H1 (cell line): ENCODE data around the gene DHX58. TPM values are rescaled to one million over a fixed set of nuclear protein-coding genes. Genes with fewer than 3 reads are reported as not detected.

Source experiments
- CTCF ChIA-PET: fragments of 300-600 bp; sonication (Branson Sonifier 250); formaldehyde crosslinking; loops from one replicate; lab custom pipeline; 2021; ENCODE audit not compliant: partially characterized antibody; lab: Charles Lee
- POLR2A ChIA-PET: fragments of 300-600 bp; sonication (Branson Sonifier 250); formaldehyde crosslinking; loops from one replicate; lab custom pipeline; 2021; ENCODE audit warnings: inconsistent platforms; ENCODE audit not compliant: partially characterized antibody; lab: Charles Lee
- DNase-seq, 2 experiments: peaks; one replicate each; pipeline versions ENCODE4 v3.0.0 to v3.0.0-alpha.2; 2010 to 2022; ENCODE audit warnings: low spot score in 2 of 2, low read depth in 1 of 2, mixed read lengths in 1 of 2
- FAIRE-seq: peaks from 2 replicates; lab custom pipeline; 2011; peaks lifted over from hg19 to GRCh38; lab: Jason Lieb, UNC
- H2AFZ ChIP-seq: 2 replicates; pipeline ENCODE4 v1.8.1; 2012; ENCODE audit warnings: low read length, inconsistent platforms
- H2AK5ac ChIP-seq: 2 replicates; pipeline ENCODE4 v1.6.1; 2013; ENCODE audit warnings: low read depth, low read length
- H2BK120ac ChIP-seq: replicated peaks from 2 replicates; pipeline ENCODE3; 2013; ENCODE audit warnings: low read depth, low read length, inconsistent platforms
- H2BK12ac ChIP-seq: 2 replicates; pipeline ENCODE4 v1.6.1; 2013; ENCODE audit warnings: low read depth, low read length
- H2BK15ac ChIP-seq: 2 replicates; pipeline ENCODE4 v1.6.1; 2013; ENCODE audit warnings: low read length
- H2BK20ac ChIP-seq: 2 replicates; pipeline ENCODE4 v1.6.1; 2013; ENCODE audit warnings: low read length
- H2BK5ac ChIP-seq: 2 replicates; pipeline ENCODE4 v1.6.1; 2013; ENCODE audit warnings: low read depth, low read length
- H3K14ac ChIP-seq: 2 replicates; pipeline ENCODE4 v1.6.1; 2013; ENCODE audit warnings: inconsistent platforms; ENCODE audit not compliant: insufficient read length
- H3K18ac ChIP-seq: 2 replicates; pipeline ENCODE4 v1.6.1; 2013; ENCODE audit warnings: low read length; ENCODE audit errors: extremely low read depth
- H3K23ac ChIP-seq: 2 replicates; pipeline ENCODE4 v1.6.1; 2013; ENCODE audit warnings: inconsistent platforms; ENCODE audit not compliant: insufficient read length
- H3K23me2 ChIP-seq: 2 replicates; pipeline ENCODE4 v1.6.1; 2013; ENCODE audit warnings: low read depth, low read length
- H3K27ac ChIP-seq: 2 replicates; pipeline ENCODE4 v1.6.1; 2011; ENCODE audit warnings: low read depth, low read length, inconsistent platforms
- H3K27me3 ChIP-seq, 4 experiments: replicated peaks in 1 of 4; 1 replicate in 1 of 4; 2 replicates in 3 of 4; pipeline versions ENCODE4 v1.6.1 to v1.8.1; 2011 to 2013; ENCODE audit warnings: low read length in 3 of 4, mild to moderate bottlenecking in 3 of 4, inconsistent platforms in 2 of 4, mixed read lengths in 2 of 4, moderate library complexity in 1 of 4; ENCODE audit not compliant: control insufficient read depth in 3 of 4, insufficient read depth in 3 of 4; ENCODE audit errors: extremely low read depth in 1 of 4
- H3K36me3 ChIP-seq, 4 experiments: 2 replicates each; pipeline versions ENCODE4 v1.6.1 to v1.8.1; 2011 to 2013; ENCODE audit warnings: mild to moderate bottlenecking in 4 of 4, low read length in 3 of 4, moderate library complexity in 2 of 4, control low read depth in 1 of 4, inconsistent platforms in 1 of 4; ENCODE audit not compliant: insufficient read depth in 4 of 4, control insufficient read depth in 2 of 4
- H3K4ac ChIP-seq: replicated peaks from 2 replicates; pipeline ENCODE3; 2013; ENCODE audit warnings: low read length, low read depth, mixed read lengths, inconsistent platforms; ENCODE audit not compliant: insufficient read length
- H3K4me1 ChIP-seq, 4 experiments: replicated peaks in 1 of 4; 1 replicate in 1 of 4; 2 replicates in 3 of 4; pipeline versions ENCODE4 v1.6.1 to v1.8.1; 2011 to 2013; ENCODE audit warnings: low read length in 3 of 4, inconsistent platforms in 2 of 4, mixed read lengths in 1 of 4; ENCODE audit not compliant: insufficient read depth in 4 of 4, control insufficient read depth in 3 of 4
- H3K4me2 ChIP-seq, 2 experiments: 2 replicates each; pipeline versions ENCODE4 v1.6.1 to v1.8.1; 2011 to 2013; ENCODE audit warnings: low read depth in 2 of 2, low read length in 2 of 2, control low read depth in 1 of 2, inconsistent platforms in 1 of 2, mild to moderate bottlenecking in 1 of 2; ENCODE audit not compliant: insufficient read depth in 1 of 2
- H3K4me3 ChIP-seq, 4 experiments: fragments of 200-600, 300-600 bp in 1 of 4; sonication (generic), shearing (Covaris generic), sonication (Bioruptor Twin) in 1 of 4; 2 replicates each; pipeline versions ENCODE4 v1.5.1 to v1.8.1; 2011 to 2016; ENCODE audit warnings: low read length in 4 of 4, low read depth in 3 of 4, control low read depth in 2 of 4, inconsistent platforms in 2 of 4, mild to moderate bottlenecking in 2 of 4, mixed read lengths in 1 of 4, moderate library complexity in 1 of 4; ENCODE audit not compliant: insufficient read depth in 2 of 4; ENCODE audit errors: extremely low read depth in 1 of 4
- H3K56ac ChIP-seq: replicated peaks from 2 replicates; pipeline ENCODE3; 2013; ENCODE audit warnings: low read depth, mild to moderate bottlenecking, mixed read lengths, low read length, inconsistent platforms; ENCODE audit not compliant: insufficient read length
- H3K79me1 ChIP-seq: 2 replicates; pipeline ENCODE4 v1.6.1; 2013; ENCODE audit warnings: low read depth, low read length, control low read depth
- H3K79me2 ChIP-seq, 2 experiments: 2 replicates each; pipeline versions ENCODE4 v1.6.1 to v1.8.1; 2012 to 2013; ENCODE audit warnings: low read length in 2 of 2, mild to moderate bottlenecking in 2 of 2, inconsistent platforms in 1 of 2; ENCODE audit not compliant: insufficient read depth in 2 of 2, control insufficient read depth in 1 of 2
- H3K9ac ChIP-seq, 4 experiments: replicated peaks in 1 of 4; 1 replicate in 1 of 4; 2 replicates in 3 of 4; pipeline versions ENCODE4 v1.6.1 to v1.8.1; 2011 to 2013; ENCODE audit warnings: low read depth in 3 of 4, low read length in 3 of 4, control low read depth in 2 of 4, mild to moderate bottlenecking in 2 of 4, moderate library complexity in 2 of 4, inconsistent platforms in 1 of 4; ENCODE audit errors: extremely low read depth in 1 of 4
- H3K9me3 ChIP-seq, 2 experiments: 2 replicates each; pipeline versions ENCODE4 v1.6.1 to v1.8.1; 2012 to 2013; ENCODE audit warnings: mild to moderate bottlenecking in 2 of 2, moderate library complexity in 2 of 2, control low read depth in 1 of 2, inconsistent platforms in 1 of 2, low read depth in 1 of 2, low read length in 1 of 2, mixed read lengths in 1 of 2; ENCODE audit not compliant: insufficient read depth in 2 of 2
- H4K20me1 ChIP-seq, 2 experiments: replicated peaks in 1 of 2; 2 replicates each; pipeline versions ENCODE3 to v1.8.1; 2011 to 2013; ENCODE audit warnings: inconsistent platforms in 2 of 2, low read length in 2 of 2, mild to moderate bottlenecking in 1 of 2; ENCODE audit not compliant: insufficient read depth in 2 of 2, control insufficient read depth in 1 of 2
- H4K5ac ChIP-seq: 2 replicates; pipeline ENCODE4 v1.6.1; 2013; ENCODE audit warnings: low read length, low read depth, mixed read lengths, inconsistent platforms; ENCODE audit not compliant: insufficient read length
- H4K8ac ChIP-seq: 2 replicates; pipeline ENCODE4 v1.8.0; 2013; ENCODE audit warnings: mild to moderate bottlenecking, moderate library complexity, low read length, inconsistent platforms; ENCODE audit not compliant: insufficient read depth; ENCODE audit errors: extremely low read depth
- H4K91ac ChIP-seq: replicated peaks from 2 replicates; pipeline ENCODE3; 2013; ENCODE audit warnings: low read length, mixed read lengths, inconsistent platforms; ENCODE audit not compliant: insufficient read length
- FOSL1 ChIP-seq: IDR thresholded peaks from 2 replicates; pipeline ENCODE4 v1.6.1; 2011; ENCODE audit warnings: mild to moderate bottlenecking, low read depth, low read length, moderate library complexity; ENCODE audit not compliant: insufficient read depth
- WGBS, 2 experiments: shearing (Covaris generic) in 1 of 2; methylation state at CpG; one replicate each; pipeline versions ENCODE4 v1.1.6 to v1.1.7; 2013 to 2015; ENCODE audit warnings: low lambda C conversion rate in 2 of 2, mixed read lengths in 2 of 2, inconsistent platforms in 1 of 2, low coverage in 1 of 2, missing lambda C conversion rate in 1 of 2; ENCODE audit not compliant: insufficient replicate concordance in 2 of 2, insufficient coverage in 1 of 2, insufficient read length in 1 of 2; ENCODE audit errors: extremely low coverage in 1 of 2, missing lambda C conversion rate in 1 of 2; 5-methylcytosine and 5-hydroxymethylcytosine counted together
- polyA plus RNA-seq, 7 experiments: library from polyadenylated mRNA; depleted of rRNA in 3 of 7; stranded (reverse) in 5 of 7; unstranded in 2 of 7; fragments of >200 nt in 5 of 7; fragments of 200-250 nt in 2 of 7; gene quantifications; 1 replicate in 5 of 7; 2 replicates in 1 of 7; 4 replicates in 1 of 7; pipeline versions ENCODE4 v1.2.1 to v1.2.3, GENCODE V29; 2011 to 2013; ENCODE audit warnings: missing spikeins in 2 of 7, mixed read lengths in 2 of 7
- total RNA-seq: library from RNA; stranded (reverse); fragmentation: NEBNext Ultra II Directional; extraction: Animal tissue kit (Norgen Biotek cat#: 25700); gene quantifications from 2 replicates; pipeline ENCODE4 v1.2.1, GENCODE V29; 2021

DHX58 gene
- total and polyA plus RNA-seq, 2 of the 8 experiments (the other 6 are each of a cell fraction or from before 2014, with no cell fraction given), result 5.6 to 9.9 TPM

DNA sequence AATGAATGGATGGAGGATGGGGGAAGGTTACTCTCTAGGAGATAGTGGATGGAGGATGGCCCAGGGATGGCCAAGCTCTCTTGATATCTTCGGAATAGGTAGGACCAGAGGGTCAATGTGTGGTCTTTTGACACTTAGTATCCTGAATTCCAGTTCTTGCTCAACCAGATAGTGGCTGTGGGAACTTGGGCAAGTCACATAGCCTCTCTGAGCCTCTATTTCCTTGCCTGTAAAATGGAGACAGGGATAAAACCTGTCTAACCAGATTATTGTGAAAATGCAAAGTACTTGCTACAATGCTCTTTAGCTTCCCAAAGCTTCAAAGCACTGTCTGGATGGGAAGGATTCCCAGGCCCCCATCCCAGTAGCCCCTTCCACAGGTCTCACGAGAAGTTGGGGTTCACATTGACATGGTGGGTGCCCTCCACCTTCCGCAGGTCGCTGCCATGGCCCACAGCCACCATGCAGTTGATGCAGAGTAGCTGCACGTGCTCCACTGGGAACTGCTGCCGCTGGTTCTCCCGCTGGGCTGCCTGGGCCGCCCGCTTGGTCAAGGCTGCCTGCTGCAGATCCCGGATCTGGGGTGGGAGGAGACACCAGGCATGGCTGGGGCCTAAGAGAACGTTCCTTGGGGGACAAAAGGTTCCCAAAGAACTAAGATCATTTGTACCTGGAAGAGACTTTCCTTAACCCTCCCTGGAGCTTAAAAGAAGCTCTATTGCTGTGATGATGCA is 9.1 kb downstream of the DHX58 start:
- H4K20me1 ChIP-seq, result no peaks in the 10 kb centered on the region
- H4K5ac ChIP-seq, result no peak overlapping the region
- H3K56ac ChIP-seq, result no peak overlapping the region
- H2AK5ac ChIP-seq, result no peak overlapping the region
- no peak overlapping the region for H4K8ac ChIP-seq
- no peak overlapping the region for H3K4ac ChIP-seq
- H3K36me3 ChIP-seq, result no peaks in the 10 kb centered on the region
- CTCF ChIA-PET, result interaction anchor here (0.6 to 39.4 kb wide), 12 partner anchors 13 to 426 kb away, joined by 3 to 1084 read pairs (median 4); partner anchors contain the start of genes DHX58, DNAJC7, HSPB9 and KAT2A
- no peak overlapping the region for H2AFZ ChIP-seq
- no peak overlapping the region for H3K4me2 ChIP-seq
- no peaks in the 10 kb centered on the region for H3K9me3 ChIP-seq
- DNase-seq, result no peak
- peaks cover 0 to 13% (median 6%) of the 10 kb centered on the region in 4 experiments; a peak in 6 of 7 replicates for H3K4me1 ChIP-seq
- H3K23ac ChIP-seq, result no peak overlapping the region
- no peak overlapping the region for H3K14ac ChIP-seq
- POLR2A ChIA-PET, result interaction anchor here (1.2 to 2.2 kb wide), 4 partner anchors 12 to 83 kb away, joined by 3 to 9 read pairs (median 4); partner anchors contain the start of gene NKIRAS2
- no peak overlapping the region for H2BK15ac ChIP-seq
- H2BK20ac ChIP-seq, result no peak overlapping the region
- H2BK120ac ChIP-seq, result no peak overlapping the region
- no peak overlapping the region for H2BK12ac ChIP-seq
- no peak overlapping the region for H4K91ac ChIP-seq
- WGBS, 2 experiments, result 96% methylated on average over 11 of the region's 11 CpGs; no CpG with 5 or more reads in 1 of the 2 experiments
- no peak for FAIRE-seq
- peaks cover 4% of the 10 kb centered on the region; the same call in 1 of the 2 replicates for H3K23me2 ChIP-seq
- H3K79me1 ChIP-seq, result no peaks in the 10 kb centered on the region
- H3K27ac ChIP-seq, result no peak overlapping the region
- H3K79me2 ChIP-seq, result no peaks in the 10 kb centered on the region
- no peak overlapping the region for H3K9ac ChIP-seq
- no peak overlapping the region for H2BK5ac ChIP-seq
- no peak overlapping the region for H3K18ac ChIP-seq
- TF ChIP-seq FOSL1, result no peak
- H3K27me3 ChIP-seq, result no peaks in the 10 kb centered on the region; a peak in 1 of 7 replicates
- H3K4me3 ChIP-seq, result no peak overlapping the region
